ENCODE data around the gene OR6X1. TPM values are rescaled to one million over a fixed set of nuclear protein-coding genes. Genes with fewer than 3 reads are reported as not detected.

Gene OR6X1

DNA sequence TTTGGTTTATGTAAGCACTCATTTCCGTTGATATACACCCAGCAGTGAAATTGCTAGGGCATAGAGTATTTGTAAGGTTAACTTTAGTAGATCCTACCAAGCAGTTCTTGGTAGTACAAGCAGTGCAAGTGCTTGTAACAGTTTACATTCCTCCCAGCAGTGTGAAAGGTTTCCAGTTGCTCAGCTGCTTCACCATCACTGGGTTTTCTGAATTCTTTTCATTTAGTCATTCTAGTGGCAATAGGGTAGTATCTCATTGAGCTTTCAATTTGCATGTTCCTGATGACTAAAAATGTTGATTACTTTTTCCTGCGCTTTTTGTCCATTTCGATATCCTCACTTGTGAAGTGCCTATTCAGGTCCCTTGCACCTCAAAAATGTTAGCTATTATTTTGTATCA, 47.1 kb downstream of the OR6X1 start:
- H3K4me2 ChIP-seq (ENCODE audit: low read length, poor library complexity, severe bottlenecking), result no peak overlapping the region
- peaks cover 6 to 27% of the 10 kb centered on the region in 2 experiments for H3K27me3 ChIP-seq (ENCODE audit: control insufficient read depth in 1 of 2, insufficient read depth in 1 of 2, low read length in 2 of 2)
- no peak overlapping the region for H4K91ac ChIP-seq (ENCODE audit: low read length)
- no peak overlapping the region for H3K23ac ChIP-seq (ENCODE audit: low read length in 2 of 2)
- H2BK5ac ChIP-seq (ENCODE audit: low read depth, low read length, poor library complexity, severe bottlenecking), result no peak overlapping the region
- H2AK5ac ChIP-seq (ENCODE audit: low read length, severe bottlenecking), result no peak overlapping the region
- no peaks in the 10 kb centered on the region for H3K4me1 ChIP-seq (ENCODE audit: control insufficient read depth, insufficient read depth, low read depth, low read length)
- no peak overlapping the region for H3K4me3 ChIP-seq (ENCODE audit: insufficient read depth in 1 of 2, low read depth in 1 of 2, low read length in 2 of 2)
- no peaks in the 10 kb centered on the region for H3K36me3 ChIP-seq (ENCODE audit: control insufficient read depth in 1 of 2, insufficient read depth in 2 of 2, low read depth in 1 of 2, low read length in 2 of 2)
- WGBS, result 93% methylated on average over 3 of the region's 3 CpGs
- H3K79me1 ChIP-seq (replicated peaks; ENCODE audit: low read length, poor library complexity, severe bottlenecking), result no peaks in the 10 kb centered on the region
- H3K14ac ChIP-seq (ENCODE audit: low read length in 2 of 2), result no peak overlapping the region
- H3K4ac ChIP-seq (ENCODE audit: low read depth in 1 of 2, low read length in 2 of 2), result no peak overlapping the region
- H3K9ac ChIP-seq (ENCODE audit: low read length), result no peak overlapping the region
- no peak overlapping the region for H2BK12ac ChIP-seq (ENCODE audit: low read length in 2 of 2)
- H3K27ac ChIP-seq (ENCODE audit: low read length, poor library complexity, severe bottlenecking), result no peak overlapping the region
- no peak overlapping the region for H2AFZ ChIP-seq (ENCODE audit: low read depth, low read length)
- no peaks in the 10 kb centered on the region for H3K9me3 ChIP-seq (ENCODE audit: control insufficient read depth, low read length)
- DNase-seq, result no peak
- H2BK15ac ChIP-seq (ENCODE audit: low read depth, poor library complexity, severe bottlenecking), result no peak overlapping the region
- H4K8ac ChIP-seq (ENCODE audit: low read length), result no peak overlapping the region
- H3K18ac ChIP-seq (ENCODE audit: low read depth in 1 of 2, low read length in 2 of 2), result no peak overlapping the region
- no peak overlapping the region for H2BK120ac ChIP-seq (ENCODE audit: low read depth, low read length)

DNA sequence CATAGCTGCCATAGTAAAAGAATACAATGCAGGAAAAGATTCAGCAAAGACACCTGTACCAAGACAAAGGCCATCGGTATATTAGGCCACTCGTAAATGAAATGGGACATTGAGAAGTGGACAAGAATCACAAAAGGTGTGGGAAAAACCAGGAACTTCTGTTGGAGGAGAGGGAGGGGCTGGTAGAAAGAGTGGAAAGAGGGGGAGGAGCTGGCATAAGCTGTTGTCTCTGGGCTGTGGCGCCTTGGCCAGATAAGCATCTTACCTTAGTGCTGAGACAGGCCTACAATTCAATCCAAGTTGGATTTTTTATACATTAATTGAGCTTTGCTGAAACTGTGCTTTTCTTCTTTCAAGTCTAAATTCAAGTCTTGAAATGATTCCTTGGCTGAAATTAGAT, 50.0 kb downstream of the OR6X1 start:
- Histone ChIP-seq H2AK5ac (ENCODE audit: low read length, severe bottlenecking) (no peak overlapping the region), H2BK120ac (ENCODE audit: low read depth, low read length) (no peak overlapping the region), H3K4me3 (ENCODE audit: insufficient read depth in 1 of 2, low read depth in 1 of 2, low read length in 2 of 2) (no peak overlapping the region), H2AFZ (ENCODE audit: low read depth, low read length) (no peak overlapping the region), H3K27me3 (ENCODE audit: control insufficient read depth in 1 of 2, insufficient read depth in 1 of 2, low read length in 2 of 2) (peaks cover 10 to 18% of the 10 kb centered on the region in 2 experiments), H3K14ac (ENCODE audit: low read length in 2 of 2) (no peak overlapping the region), H3K4me1 (ENCODE audit: control insufficient read depth, insufficient read depth, low read depth, low read length) (no peaks in the 10 kb centered on the region), H2BK15ac (ENCODE audit: low read depth, poor library complexity, severe bottlenecking) (no peak overlapping the region), H3K9ac (ENCODE audit: low read length) (no peak overlapping the region), H2BK5ac (ENCODE audit: low read depth, low read length, poor library complexity, severe bottlenecking) (no peak overlapping the region), H3K79me1 (replicated peaks; ENCODE audit: low read length, poor library complexity, severe bottlenecking) (no peaks in the 10 kb centered on the region), H3K23ac (ENCODE audit: low read length in 2 of 2) (no peak overlapping the region), H3K36me3 (ENCODE audit: control insufficient read depth in 1 of 2, insufficient read depth in 2 of 2, low read depth in 1 of 2, low read length in 2 of 2) (no peaks in the 10 kb centered on the region), H3K9me3 (ENCODE audit: control insufficient read depth, low read length) (no peaks in the 10 kb centered on the region), H3K4ac (ENCODE audit: low read depth in 1 of 2, low read length in 2 of 2) (no peak overlapping the region), H4K91ac (ENCODE audit: low read length) (no peak overlapping the region), H3K18ac (ENCODE audit: low read depth in 1 of 2, low read length in 2 of 2) (no peak overlapping the region), H3K27ac (ENCODE audit: low read length, poor library complexity, severe bottlenecking) (no peak overlapping the region), H2BK12ac (ENCODE audit: low read length in 2 of 2) (no peak overlapping the region), H4K8ac (ENCODE audit: low read length) (no peak overlapping the region), H3K4me2 (ENCODE audit: low read length, poor library complexity, severe bottlenecking) (no peak overlapping the region)
- no peak for DNase-seq
- 99% methylated on average over 2 of the region's 3 CpGs for WGBS

Small RNAs within 50 kb of the gene (small RNA-seq; reads per million reads assigned to genes)
- not detected for gene RNU1-21P (ENCODE audit: low read depth)
